Natural killer cell (primary cell): ENCODE measurements around the gene FAF1. TPM values are rescaled to one million over a fixed set of nuclear protein-coding genes. Genes with fewer than 3 reads are reported as not detected.

Experiments
- ATAC-seq, 3 donors: fragments of 150-1000 bp in 2 of 3; fragments of 200-7000 bp in 1 of 3; cut with Tn5 transposase; 1 replicate in 1 of 3; 2 replicates in 2 of 3; pipeline ENCODE4 v1.10.0; 2021; ENCODE audit warnings: mild to moderate bottlenecking in 2 of 3, moderate library complexity in 2 of 3
- DNase-seq, 2 donors: peaks; one replicate each; pipeline versions ENCODE4 v3.0.0 to v3.0.0-alpha.2; 2013 to 2021; ENCODE audit warnings: mixed read lengths in 1 of 2
- H3K27ac ChIP-seq: one replicate; pipeline ENCODE4 v1.5.1; 2013; ENCODE audit warnings: mild to moderate bottlenecking, low read length
- H3K27me3 ChIP-seq: one replicate; pipeline ENCODE4 v1.6.1; 2013; ENCODE audit warnings: low read length; ENCODE audit not compliant: control insufficient read depth, insufficient read depth
- H3K36me3 ChIP-seq: one replicate; pipeline ENCODE4 v1.6.1; 2013; ENCODE audit warnings: low read length; ENCODE audit not compliant: control insufficient read depth, insufficient read depth
- H3K4me1 ChIP-seq: one replicate; pipeline ENCODE4 v1.6.1; 2013; ENCODE audit warnings: low read length; ENCODE audit not compliant: control insufficient read depth, insufficient read depth
- H3K4me3 ChIP-seq: one replicate; pipeline ENCODE4 v1.5.1; 2013; ENCODE audit warnings: low read length
- H3K9me3 ChIP-seq: one replicate; pipeline ENCODE4 v1.6.1; 2013; ENCODE audit warnings: low read length; ENCODE audit not compliant: control insufficient read depth, insufficient read depth
- H3K27ac Mint-ChIP-seq, 2 donors: one replicate each; pipeline ENCODE4 v1.8.0; 2022; ENCODE audit warnings: mild to moderate bottlenecking in 2 of 2, mixed read lengths in 2 of 2, moderate library complexity in 1 of 2
- H3K27me3 Mint-ChIP-seq, 2 donors: one replicate each; pipeline ENCODE4 v1.8.0; 2022; ENCODE audit warnings: low read depth in 2 of 2, mixed read lengths in 2 of 2
- H3K36me3 Mint-ChIP-seq: one replicate; pipeline ENCODE4 v1.8.0; 2022; ENCODE audit warnings: mixed read lengths
- H3K4me1 Mint-ChIP-seq, 2 donors: one replicate each; pipeline ENCODE4 v1.8.0; 2022; ENCODE audit warnings: mixed read lengths in 2 of 2
- H3K4me3 Mint-ChIP-seq: one replicate; pipeline ENCODE4 v1.8.0; 2022; ENCODE audit warnings: mild to moderate bottlenecking, moderate library complexity, mixed read lengths
- H3K9me3 Mint-ChIP-seq, 2 donors: one replicate each; pipeline ENCODE4 v1.8.0; 2022; ENCODE audit warnings: mixed read lengths in 2 of 2
- CTCF ChIP-seq: fragments of 200-600 bp; IDR thresholded peaks from one replicate; pipeline ENCODE4 v1.8.0; 2022; ENCODE audit warnings: antibody characterized with exemption
- WGBS: methylation state at CpG from one replicate; pipeline ENCODE4 v1.1.7; 2013; ENCODE audit warnings: missing lambda C conversion rate; ENCODE audit not compliant: insufficient coverage; 5-methylcytosine and 5-hydroxymethylcytosine counted together
- intact Hi-C: fragments of 100-400 bp; cut with micrococcal nuclease; formaldehyde crosslinking; loops from one replicate; pipeline ENCODE4 v1.14.2; 2022
- total RNA-seq, 4 donors: library from RNA; stranded (reverse); fragments of 120-200 nt in 1 of 4; gene quantifications; one replicate each; pipeline versions ENCODE4 v1.2.3 to v1.2.4, GENCODE V29; 2013 to 2022

Gene FAF1
- total RNA-seq, 3 donors from 2014 or later (not counting 1 experiment from before 2014, with no cell fraction given), result 56.8 to 59.7 (median 57.2) TPM

- Histone ChIP-seq H3K36me3 (no peaks in the 10 kb centered on the region), H3K9me3 (no peaks in the 10 kb centered on the region), H3K4me1 (peaks cover 46% of the 10 kb centered on the region), H3K27me3 (peaks cover 75% of the 10 kb centered on the region), H3K27ac (no peak overlapping the region), H3K4me3 (no peak overlapping the region)
- Mint-ChIP-seq H3K36me3 (peaks cover 8% of the 10 kb centered on the region), H3K27ac (no peak overlapping the region), H3K27me3 (peaks cover 80 to 91% of the 10 kb centered on the region in 2 donors), H3K9me3 (no peaks in the 10 kb centered on the region), H3K4me3 (no peak overlapping the region), H3K4me1 (peaks cover 28 to 38% of the 10 kb centered on the region in 2 donors)
- intact Hi-C loops, result no loop called here
- ATAC-seq (no peak), DNase-seq (no peak)
- 9% methylated on average over 34 of the region's 35 CpGs for WGBS
- no peak for TF ChIP-seq CTCF
Measured at GRCh38 chr1:50427818-50428779, 532.0 kb downstream of the FAF1 start.

GRCh38 chr1:50427086-50427817 is 532.8 kb downstream of the FAF1 start:
- Mint-ChIP-seq H3K27ac (no peak overlapping the region), H3K4me1 (peaks cover 33 to 46% of the 10 kb centered on the region in 2 donors), H3K36me3 (peaks cover 9% of the 10 kb centered on the region), H3K27me3 (peaks cover 82 to 91% of the 10 kb centered on the region in 2 donors), H3K9me3 (no peaks in the 10 kb centered on the region), H3K4me3 (no peak overlapping the region)
- ATAC-seq (no peak), DNase-seq (no peak)
- Histone ChIP-seq H3K9me3 (no peaks in the 10 kb centered on the region), H3K27ac (no peak overlapping the region), H3K36me3 (no peaks in the 10 kb centered on the region), H3K4me3 (no peak overlapping the region), H3K4me1 (peaks cover 51% of the 10 kb centered on the region), H3K27me3 (peaks cover 82% of the 10 kb centered on the region)
- no peak for TF ChIP-seq CTCF
- WGBS, result 6% methylated on average over 42 of the region's 44 CpGs
- intact Hi-C loops, result no loop called here

GRCh38 chr1:50426702-50427085 is 533.4 kb downstream of the FAF1 start:
- DNase-seq (no peak), ATAC-seq (no peak)
- intact Hi-C loops, result no loop called here
- Mint-ChIP-seq H3K36me3 (peaks cover 14% of the 10 kb centered on the region), H3K27me3 (peaks cover 83 to 92% of the 10 kb centered on the region in 2 donors), H3K27ac (no peak overlapping the region), H3K9me3 (no peaks in the 10 kb centered on the region), H3K4me1 (peaks cover 39 to 52% of the 10 kb centered on the region in 2 donors), H3K4me3 (no peak overlapping the region)
- TF ChIP-seq CTCF, result no peak
- Histone ChIP-seq H3K36me3 (no peaks in the 10 kb centered on the region), H3K4me1 (peaks cover 51% of the 10 kb centered on the region), H3K9me3 (no peaks in the 10 kb centered on the region), H3K27ac (no peak overlapping the region), H3K4me3 (no peak overlapping the region), H3K27me3 (peaks cover 82% of the 10 kb centered on the region)
- WGBS, result 6% methylated on average over 26 of the region's 28 CpGs
